HG03442 (cell line): ENCODE measurements around the gene PRSS16.
"Not testable (repeated sequence)": the region's sequence is repeated elsewhere in the genome, so short reads cannot be mapped to it uniquely, and the experiment has no call there.

ENCODE experiments used
- ATAC-seq: cut with Tn5 transposase; IDR thresholded peaks from one replicate; pipeline ENCODE4 v1.9.1; 2021; ENCODE audit warnings: mild to moderate bottlenecking, moderate library complexity; ENCODE audit not compliant: unreplicated experiment

Gene PRSS16

GRCh38 chr6:27242589-27243265 lies 4.8 kb upstream of the PRSS16 start:
- no peak for ATAC-seq

- no peak for ATAC-seq
Measured at GRCh38 chr6:27248783-27249182, 1.3 kb downstream of the PRSS16 start.

- ATAC-seq: no peak
Measured at GRCh38 chr6:27250277-27251111, 3.0 kb downstream of the PRSS16 start.

GRCh38 chr6:27251112-27251605 lies 3.7 kb downstream of the PRSS16 start:
- ATAC-seq: peak; percentile 60

- peak; percentile 85 for ATAC-seq
Measured at GRCh38 chr6:27251606-27252251, 4.2 kb downstream of the PRSS16 start.

GRCh38 chr6:27254566-27254965 lies 7.1 kb downstream of the PRSS16 start:
- ATAC-seq: no peak

GRCh38 chr6:27255866-27256265 lies 8.4 kb downstream of the PRSS16 start:
- ATAC-seq: no peak

- no peak for ATAC-seq
Measured at GRCh38 chr6:27260369-27260768, 12.9 kb downstream of the PRSS16 start.

GRCh38 chr6:27260836-27261375 lies 13.4 kb downstream of the PRSS16 start:
- no peak for ATAC-seq

GRCh38 chr6:27263886-27264285 lies 16.4 kb downstream of the PRSS16 start:
- ATAC-seq: no peak

GRCh38 chr6:27267003-27267402 lies 19.5 kb downstream of the PRSS16 start:
- not testable (repeated sequence) for ATAC-seq

GRCh38 chr6:27267857-27268434 lies 20.4 kb downstream of the PRSS16 start:
- no peak for ATAC-seq

- no peak for ATAC-seq
Measured at GRCh38 chr6:27268803-27269202, 21.3 kb downstream of the PRSS16 start.

GRCh38 chr6:27273783-27274182 lies 26.3 kb downstream of the PRSS16 start:
- no peak for ATAC-seq

- ATAC-seq: no peak
Measured at GRCh38 chr6:27275025-27275956, 27.8 kb downstream of the PRSS16 start.

GRCh38 chr6:27279513-27280063 lies 32.1 kb downstream of the PRSS16 start:
- ATAC-seq: no peak

GRCh38 chr6:27280064-27280539 lies 32.6 kb downstream of the PRSS16 start:
- no peak for ATAC-seq

- ATAC-seq: no peak
Measured at GRCh38 chr6:27280540-27281000, 33.1 kb downstream of the PRSS16 start.

- no peak for ATAC-seq
Measured at GRCh38 chr6:27281105-27281539, 33.6 kb downstream of the PRSS16 start.
